ENCODE measurements around the gene ALKBH3.

DNA sequence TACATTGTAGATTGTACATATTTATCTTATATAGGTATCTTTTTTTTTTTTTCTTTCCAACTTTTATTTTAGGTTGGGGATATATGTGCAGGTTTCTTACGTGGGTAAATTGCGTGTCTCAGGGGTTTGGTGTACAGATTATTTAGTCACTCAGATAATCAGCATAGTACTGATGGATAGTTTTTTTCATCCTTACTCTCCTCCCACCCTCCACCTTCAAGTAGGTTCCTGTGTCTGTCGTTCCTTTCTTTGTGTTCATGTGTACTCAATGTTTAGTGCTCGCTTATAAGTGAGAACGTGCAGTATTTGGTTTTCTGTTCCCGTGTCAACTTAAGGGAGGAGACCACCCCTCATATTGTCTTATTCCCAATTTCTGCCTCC lies 71.4 kb downstream of the ALKBH3 start:
- TF ChIP-seq, protein P1, sequence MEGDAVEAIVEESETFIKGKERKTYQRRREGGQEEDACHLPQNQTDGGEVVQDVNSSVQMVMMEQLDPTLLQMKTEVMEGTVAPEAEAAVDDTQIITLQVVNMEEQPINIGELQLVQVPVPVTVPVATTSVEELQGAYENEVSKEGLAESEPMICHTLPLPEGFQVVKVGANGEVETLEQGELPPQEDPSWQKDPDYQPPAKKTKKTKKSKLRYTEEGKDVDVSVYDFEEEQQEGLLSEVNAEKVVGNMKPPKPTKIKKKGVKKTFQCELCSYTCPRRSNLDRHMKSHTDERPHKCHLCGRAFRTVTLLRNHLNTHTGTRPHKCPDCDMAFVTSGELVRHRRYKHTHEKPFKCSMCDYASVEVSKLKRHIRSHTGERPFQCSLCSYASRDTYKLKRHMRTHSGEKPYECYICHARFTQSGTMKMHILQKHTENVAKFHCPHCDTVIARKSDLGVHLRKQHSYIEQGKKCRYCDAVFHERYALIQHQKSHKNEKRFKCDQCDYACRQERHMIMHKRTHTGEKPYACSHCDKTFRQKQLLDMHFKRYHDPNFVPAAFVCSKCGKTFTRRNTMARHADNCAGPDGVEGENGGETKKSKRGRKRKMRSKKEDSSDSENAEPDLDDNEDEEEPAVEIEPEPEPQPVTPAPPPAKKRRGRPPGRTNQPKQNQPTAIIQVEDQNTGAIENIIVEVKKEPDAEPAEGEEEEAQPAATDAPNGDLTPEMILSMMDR (conservative IDR thresholded peaks at IDR 0.05; ENCODE audit: low read depth in 2 of 2), result no peak
- TF ChIP-seq POLR2AphosphoS5 (IDR thresholded peaks at IDR 0.05; ENCODE audit: low read depth) (no peak), STAT1 (IDR thresholded peaks at IDR 0.05; ENCODE audit: unreplicated experiment) (no peak), EZH2 (IDR thresholded peaks at IDR 0.05; ENCODE audit: low read depth, unreplicated experiment) (no peak), REST (IDR thresholded peaks at IDR 0.05; ENCODE audit: unreplicated experiment) (no peak), JUNB (IDR thresholded peaks at IDR 0.05; ENCODE audit: unreplicated experiment) (no peak), EZH2phosphoT487 (IDR thresholded peaks at IDR 0.05; ENCODE audit: unreplicated experiment) (no peak), ZNF331 (CRISPR knock-in tag; IDR thresholded peaks at IDR 0.05; ENCODE audit: low read depth) (no peak), NANOG (IDR thresholded peaks at IDR 0.05; ENCODE audit: borderline replicate concordance) (no peak), CREB1 (CRISPR knock-in tag; IDR thresholded peaks at IDR 0.05; ENCODE audit: low read depth) (no peak)
- TF ChIP-seq, protein P2, sequence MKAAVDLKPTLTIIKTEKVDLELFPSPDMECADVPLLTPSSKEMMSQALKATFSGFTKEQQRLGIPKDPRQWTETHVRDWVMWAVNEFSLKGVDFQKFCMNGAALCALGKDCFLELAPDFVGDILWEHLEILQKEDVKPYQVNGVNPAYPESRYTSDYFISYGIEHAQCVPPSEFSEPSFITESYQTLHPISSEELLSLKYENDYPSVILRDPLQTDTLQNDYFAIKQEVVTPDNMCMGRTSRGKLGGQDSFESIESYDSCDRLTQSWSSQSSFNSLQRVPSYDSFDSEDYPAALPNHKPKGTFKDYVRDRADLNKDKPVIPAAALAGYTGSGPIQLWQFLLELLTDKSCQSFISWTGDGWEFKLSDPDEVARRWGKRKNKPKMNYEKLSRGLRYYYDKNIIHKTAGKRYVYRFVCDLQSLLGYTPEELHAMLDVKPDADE (IDR thresholded peaks at IDR 0.05), result no peak
